Astrocyte of the hippocampus (primary cell): Measurements from ENCODE around the gene MATK.

Source experiments
- DNase-seq: peaks from one replicate; pipeline ENCODE4 v3.0.0; 2011; ENCODE audit warnings: low read depth, low spot score

MATK gene

DNA sequence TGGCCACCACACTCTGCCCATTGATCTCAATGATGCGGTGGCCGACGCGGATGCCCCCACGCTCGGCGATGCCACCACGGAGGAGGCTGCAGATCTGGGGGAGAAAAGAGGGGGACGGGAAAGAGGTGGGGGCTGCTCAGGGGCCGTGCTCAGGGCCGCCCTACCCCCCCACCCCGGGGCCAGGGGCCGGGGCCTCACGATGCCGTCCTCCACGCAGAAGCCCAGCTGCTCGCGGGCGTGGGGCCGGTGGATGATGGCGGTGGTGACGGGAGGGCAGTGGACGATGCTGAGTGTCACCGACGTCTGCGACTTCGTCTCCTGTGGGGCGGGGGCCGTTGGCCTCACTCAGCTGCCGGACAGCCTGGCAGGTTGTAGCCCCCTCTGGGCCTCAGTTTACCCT lies 34.9 kb downstream of the MATK start:
- DNase-seq = no peak

DNA sequence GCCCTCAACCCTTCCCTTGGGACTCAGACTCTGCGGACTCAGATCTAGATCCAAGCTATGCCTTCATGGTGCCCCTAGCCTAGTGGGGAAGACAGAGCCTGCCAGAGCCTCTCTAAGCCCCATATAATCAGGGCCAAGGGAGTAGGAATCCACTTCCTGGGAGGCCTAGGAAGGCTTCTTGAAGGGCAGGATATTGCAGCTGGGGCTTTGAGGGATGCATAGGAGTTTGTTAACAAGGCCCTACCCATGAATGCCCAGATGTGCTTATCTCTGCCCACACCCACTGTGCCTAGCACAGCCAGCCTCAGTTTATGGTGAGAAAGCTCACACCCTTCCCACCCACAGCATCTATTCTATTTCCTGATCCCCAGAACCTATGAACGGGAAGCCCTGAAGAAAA lies 36.0 kb downstream of the MATK start:
- DNase-seq = no peak

DNA sequence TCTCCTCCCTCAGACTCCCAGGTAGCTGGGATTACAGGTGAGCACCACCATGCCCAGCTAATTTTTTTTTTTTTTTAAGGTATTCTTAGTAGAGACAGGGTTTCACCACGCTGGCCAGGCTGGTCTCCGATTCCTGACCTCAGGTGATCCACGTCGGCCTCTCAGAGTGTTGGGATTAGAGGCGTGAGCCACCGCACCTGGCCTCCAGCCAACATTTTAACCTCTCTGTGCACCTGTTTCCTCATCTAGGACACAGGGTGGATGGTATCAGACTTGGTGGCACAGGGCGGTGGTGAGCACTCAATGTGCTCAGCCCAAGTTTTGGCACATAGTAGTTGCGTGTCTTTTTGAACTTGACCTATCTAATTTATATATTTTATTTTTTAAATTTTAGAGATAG lies 37.2 kb downstream of the MATK start:
- no peak for DNase-seq

DNA sequence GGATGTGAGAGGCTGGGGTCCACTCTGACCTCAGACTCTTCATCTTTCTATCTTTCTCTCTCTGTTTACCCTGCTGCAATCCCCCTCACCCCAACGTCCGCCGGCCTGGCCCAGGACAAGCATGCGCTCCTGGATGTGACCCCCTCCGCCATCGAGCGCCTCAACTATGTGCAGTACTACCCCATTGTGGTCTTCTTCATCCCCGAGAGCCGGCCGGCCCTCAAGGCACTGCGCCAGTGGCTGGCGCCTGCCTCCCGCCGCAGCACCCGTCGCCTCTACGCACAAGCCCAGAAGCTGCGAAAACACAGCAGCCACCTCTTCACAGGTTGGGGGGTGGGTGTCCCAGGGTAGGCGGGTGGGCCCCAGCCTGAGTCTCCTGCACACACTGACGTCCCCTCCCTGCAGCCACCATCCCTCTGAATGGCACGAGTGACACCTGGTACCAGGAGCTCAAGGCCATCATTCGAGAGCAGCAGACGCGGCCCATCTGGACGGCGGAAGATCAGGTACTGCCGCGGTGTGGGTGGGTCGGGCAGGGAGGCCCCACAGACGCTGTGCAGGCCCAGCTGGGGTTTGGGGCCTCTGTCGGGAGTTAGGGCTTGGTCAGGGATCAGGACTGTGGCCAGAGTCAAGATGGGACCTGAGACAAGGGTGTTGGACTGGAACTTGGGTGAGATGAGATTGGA lies 39.7 kb downstream of the MATK start:
- DNase-seq = no peak

DNA sequence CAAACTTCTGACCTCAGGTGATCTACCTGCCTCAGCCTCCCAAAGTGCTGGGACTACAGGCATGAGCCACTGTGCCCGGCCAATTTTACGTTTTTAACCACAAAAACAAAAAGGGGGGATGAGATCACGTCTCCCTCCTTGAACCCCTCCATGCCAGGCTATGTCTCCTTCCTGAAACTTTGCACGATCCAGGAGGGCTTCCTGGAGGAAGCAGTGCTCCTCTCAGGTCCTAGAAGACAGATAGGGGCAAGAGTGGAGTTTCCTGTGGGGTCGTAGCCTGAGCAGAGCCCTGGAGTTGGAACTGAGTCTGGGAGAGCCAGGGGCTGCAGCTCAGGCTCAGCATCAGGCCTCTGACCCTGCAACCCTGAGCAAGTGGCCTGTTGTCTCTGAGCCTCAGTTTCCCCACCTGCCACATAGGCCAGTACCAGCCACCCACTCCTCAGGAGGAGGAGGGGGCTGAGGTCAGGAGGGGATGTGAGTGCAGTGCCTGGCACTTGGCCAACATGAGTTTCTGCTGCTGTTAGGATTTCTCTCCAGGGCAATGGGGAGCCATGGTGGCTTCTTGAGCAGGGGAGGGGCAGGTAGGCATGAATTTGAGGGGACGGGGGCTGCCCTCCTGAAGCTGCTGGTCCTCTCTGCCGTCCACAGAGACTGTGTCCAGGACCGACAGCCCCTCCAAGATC lies 40.7 kb downstream of the MATK start:
- no peak for DNase-seq

DNA sequence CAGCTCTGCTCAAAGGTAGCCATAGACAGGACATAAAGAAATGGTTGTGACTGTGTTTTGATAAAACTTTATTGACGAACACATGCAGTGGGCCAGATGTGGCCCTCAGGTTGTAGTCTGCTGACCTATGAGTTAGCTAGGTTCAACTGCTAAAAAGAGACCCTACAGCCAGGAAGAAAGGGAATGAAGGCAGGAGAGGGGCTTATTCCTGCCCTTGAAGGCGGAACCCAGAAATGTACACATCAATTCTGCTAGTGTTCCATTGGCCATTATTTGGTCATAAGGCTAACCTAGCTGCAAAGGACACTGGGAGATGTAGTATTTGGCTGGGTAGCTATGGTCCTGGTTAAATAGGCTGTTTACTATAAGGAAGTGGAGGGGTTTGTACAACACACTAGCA lies 42.7 kb downstream of the MATK start:
- no peak for DNase-seq

DNA sequence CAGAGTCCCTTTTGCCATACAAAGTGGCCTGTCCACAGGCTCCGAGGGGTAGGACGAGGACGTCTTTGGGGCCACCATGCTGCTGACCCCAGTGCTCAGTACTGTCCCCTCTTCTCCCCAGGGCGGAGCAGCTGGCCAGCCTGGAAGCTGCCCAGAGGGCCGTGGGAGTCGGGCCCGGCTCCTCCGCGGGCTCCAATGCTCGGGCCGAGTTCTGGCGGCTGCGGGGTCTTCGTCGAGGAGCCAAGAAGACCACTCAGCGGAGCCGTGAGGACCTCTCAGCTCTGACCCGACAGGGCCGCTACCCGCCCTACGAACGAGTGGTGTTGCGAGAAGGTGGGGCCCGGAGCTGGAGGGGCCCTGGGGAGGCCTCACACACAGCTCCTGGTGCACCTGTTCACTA lies 45.8 kb downstream of the MATK start:
- no peak for DNase-seq

DNA sequence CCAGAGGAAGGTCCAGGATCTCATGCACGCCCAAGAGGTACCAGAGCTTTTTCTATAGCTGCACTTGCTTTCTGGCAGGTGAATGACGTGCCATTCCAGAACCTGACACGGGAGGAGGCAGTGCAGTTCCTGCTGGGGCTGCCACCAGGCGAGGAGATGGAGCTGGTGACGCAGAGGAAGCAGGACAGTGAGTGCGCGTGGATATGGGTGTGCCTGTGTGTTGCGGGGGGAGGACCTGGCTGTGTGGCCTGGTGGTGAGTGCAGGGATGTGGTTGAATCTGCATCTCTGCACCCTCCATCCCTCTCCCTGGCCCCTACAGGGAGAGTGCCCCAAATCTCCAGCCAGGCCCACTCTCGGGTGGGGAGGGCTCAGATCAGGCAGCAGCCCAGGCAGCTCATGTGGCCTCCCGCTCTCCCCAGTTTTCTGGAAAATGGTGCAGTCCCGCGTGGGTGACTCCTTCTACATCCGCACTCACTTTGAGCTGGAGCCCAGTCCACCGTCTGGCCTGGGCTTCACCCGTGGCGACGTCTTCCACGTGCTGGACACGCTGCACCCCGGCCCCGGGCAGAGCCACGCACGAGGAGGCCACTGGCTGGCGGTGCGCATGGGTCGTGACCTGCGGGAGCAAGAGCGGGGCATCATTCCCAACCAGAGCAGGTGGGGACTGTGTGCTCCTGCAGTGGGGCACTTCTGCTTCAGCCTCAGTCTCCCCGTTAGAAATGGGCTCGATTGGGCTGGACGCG lies 47.5 kb downstream of the MATK start:
- no peak for DNase-seq

DNA sequence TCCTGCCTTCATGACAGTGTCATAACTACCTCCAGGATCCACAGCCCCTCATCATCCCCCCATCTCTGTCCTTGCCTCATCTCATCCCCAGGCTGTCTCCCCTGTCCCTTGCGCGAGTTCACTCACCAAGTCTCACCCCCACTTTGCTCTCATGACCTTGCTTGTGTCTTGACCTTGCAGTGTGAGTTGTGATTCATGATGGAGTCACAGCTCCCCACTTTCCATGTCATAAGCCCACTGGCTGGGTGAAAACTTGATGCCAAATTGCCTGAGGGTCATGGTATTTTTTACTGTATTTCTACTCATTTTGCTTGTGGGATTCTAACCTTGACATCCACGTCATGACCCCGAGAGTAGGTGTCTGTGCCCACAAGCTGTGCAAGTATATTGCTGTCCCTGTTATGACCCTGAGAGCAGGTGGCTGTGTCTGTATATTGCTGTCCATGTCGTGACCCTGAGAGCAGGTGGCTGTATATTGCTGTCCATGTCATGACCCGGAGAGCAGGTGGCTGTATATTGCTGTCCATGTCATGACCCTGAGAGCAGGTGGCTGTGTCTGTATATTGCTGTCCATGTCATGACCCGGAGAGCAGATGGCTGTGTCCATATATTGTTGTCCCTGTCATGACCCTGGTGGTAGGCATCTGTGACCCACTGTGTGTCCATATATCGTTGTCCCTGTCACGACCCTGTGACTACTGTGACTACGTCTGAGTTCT lies 48.5 kb downstream of the MATK start:
- no peak for DNase-seq

DNA sequence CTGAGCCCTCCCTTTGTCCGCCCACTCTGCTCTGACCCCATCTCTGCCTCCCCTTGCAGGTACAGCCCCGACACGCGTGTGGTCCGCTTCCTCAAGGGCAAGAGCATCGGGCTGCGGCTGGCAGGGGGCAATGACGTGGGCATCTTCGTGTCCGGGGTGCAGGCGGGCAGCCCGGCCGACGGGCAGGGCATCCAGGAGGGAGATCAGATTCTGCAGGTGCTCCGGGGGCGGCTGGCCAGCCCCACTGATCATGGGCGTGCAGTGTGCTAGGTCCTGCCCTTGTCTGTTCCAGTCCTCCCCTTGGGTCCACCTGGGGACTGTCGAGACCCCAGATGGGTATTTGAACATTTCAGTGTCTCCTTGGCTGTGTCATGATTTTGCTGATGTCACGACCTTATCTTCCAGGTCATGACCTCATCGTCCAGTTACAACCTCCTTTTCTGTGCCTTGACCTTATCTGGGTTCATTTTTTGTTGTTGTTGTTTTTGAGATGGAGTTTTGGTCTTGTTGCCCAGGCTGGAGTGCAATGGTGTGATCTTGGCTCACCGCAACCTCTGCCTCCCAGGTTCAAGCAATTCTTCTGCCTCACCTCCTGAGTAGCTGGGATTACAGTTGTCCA lies 50.0 kb downstream of the MATK start:
- no peak for DNase-seq

DNA sequence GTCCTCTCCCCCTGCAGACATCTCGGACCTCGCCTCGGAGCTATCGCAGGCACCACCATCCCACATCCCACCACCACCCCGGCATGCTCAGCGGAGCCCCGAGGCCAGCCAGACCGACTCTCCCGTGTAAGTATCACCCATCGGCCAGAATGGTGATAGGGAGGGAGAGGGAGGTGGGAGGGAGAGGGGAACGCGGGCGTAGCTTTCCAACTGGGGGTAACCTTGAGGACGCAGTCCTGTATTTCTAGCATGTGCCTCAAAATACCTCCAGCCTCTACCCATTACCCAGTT lies 51.9 kb downstream of the MATK start:
- DNase-seq = no peak

DNA sequence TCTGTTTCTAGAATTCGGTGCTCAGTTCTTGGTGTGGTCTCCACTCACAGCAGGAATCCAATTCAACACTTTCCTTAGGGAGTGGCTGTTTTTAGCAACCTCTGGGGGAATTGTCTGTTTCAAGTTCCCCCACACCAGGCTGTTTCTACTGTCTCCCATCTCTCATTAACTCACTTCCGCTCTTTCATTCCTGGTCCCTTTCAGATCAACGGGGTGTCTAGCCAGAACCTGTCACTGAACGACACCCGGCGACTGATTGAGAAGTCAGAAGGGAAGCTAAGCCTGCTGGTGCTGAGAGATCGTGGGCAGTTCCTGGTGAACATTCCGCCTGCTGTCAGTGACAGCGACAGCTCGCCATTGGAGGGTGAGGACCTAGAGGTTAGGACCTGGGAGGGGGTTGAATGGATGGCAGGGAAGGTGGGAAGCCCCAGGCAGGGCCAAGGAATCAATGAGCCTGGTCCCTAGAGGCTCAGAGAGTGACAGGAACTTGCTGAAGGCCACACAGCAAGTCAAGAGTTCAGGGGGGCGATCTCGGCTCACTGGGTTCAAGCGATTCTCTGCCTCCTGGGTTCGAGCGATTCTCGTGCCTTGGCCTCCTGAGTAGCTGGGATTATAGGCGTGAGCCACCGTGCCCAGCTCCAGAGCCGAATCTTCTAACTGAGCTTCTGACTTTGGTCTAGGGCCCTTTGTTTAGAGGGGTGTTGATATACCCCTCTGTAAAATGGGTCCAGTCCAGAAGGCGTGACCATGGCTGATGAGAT lies 52.5 kb downstream of the MATK start:
- DNase-seq = no peak

DNA sequence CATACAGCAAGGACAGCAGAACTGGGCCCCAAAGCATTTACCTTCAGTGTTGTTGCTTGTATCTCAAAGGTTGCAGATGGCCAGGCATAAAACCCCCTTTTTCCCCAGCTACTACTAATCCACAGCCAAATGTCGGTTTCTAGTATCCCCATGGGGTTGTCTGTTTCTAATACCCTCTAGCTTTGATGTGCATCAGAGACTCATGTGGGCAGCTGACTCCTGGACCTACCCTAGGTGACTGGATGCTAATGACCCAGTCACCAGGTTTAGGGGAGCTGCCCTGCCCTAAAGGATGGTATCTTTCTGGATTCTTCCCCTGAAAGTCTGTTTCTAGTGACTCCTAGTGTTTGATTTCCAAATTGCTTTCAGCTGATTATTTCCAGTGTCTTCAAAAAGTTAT lies 54.1 kb downstream of the MATK start:
- no peak for DNase-seq

DNA sequence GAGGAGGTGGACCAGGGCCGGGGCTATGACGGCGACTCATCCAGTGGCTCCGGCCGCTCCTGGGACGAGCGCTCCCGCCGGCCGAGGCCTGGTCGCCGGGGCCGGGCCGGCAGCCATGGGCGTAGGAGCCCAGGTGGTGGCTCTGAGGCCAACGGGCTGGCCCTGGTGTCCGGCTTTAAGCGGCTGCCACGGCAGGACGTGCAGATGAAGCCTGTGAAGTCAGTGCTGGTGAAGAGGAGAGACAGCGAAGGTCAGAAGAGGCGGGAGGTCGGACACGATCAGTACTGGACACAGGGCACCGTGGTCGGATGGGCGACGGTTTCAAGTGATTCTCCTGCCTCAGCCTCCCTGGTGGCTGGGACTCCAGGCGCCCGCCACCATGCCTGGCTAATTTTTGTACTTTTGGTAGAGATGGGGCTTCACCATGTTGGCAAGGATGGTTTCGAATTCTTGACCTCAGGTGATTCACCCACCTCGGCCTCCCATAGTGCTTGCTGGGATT lies 55.7 kb downstream of the MATK start:
- no peak for DNase-seq
